Neural progenitor cell (in vitro differentiated cells): ENCODE results near the gene COL20A1. TPM values are rescaled to one million over a fixed set of nuclear protein-coding genes. Genes with fewer than 3 reads are reported as not detected.

Source experiments
- DNase-seq: peaks from one replicate; pipeline ENCODE4 v3.0.0-alpha.2; 2016; ENCODE audit warnings: low spot score
- H2AFZ ChIP-seq: fragments of 200-600 bp; sonication (generic); replicated peaks from 2 replicates; pipeline ENCODE4 v1.6.1; 2016; ENCODE audit warnings: antibody characterized with exemption
- H3F3A ChIP-seq: fragments of 200-600 bp; sonication (generic); 2 replicates; pipeline ENCODE4 v1.6.1; 2016; ENCODE audit warnings: antibody characterized with exemption, low read depth
- H3K27ac ChIP-seq: fragments of 200-600 bp; sonication (generic); 2 replicates; pipeline ENCODE4 v1.5.1; 2016; ENCODE audit warnings: mild to moderate bottlenecking
- H3K27me3 ChIP-seq: fragments of 200-600 bp; sonication (generic); 2 replicates; pipeline ENCODE4 v1.6.1; 2016; ENCODE audit warnings: mild to moderate bottlenecking, moderate library complexity
- H3K36me3 ChIP-seq: fragments of 200-600 bp; sonication (generic); 2 replicates; pipeline ENCODE4 v1.5.1; 2016
- H3K4me1 ChIP-seq: fragments of 200-600 bp; sonication (generic); 2 replicates; pipeline ENCODE4 v1.6.1; 2016; ENCODE audit warnings: mixed run types
- H3K4me2 ChIP-seq: fragments of 200-600 bp; sonication (generic); 2 replicates; pipeline ENCODE4 v1.6.1; 2016
- H3K4me3 ChIP-seq: fragments of 200-600 bp; sonication (generic); 2 replicates; pipeline ENCODE4 v1.5.1; 2016
- H3K79me2 ChIP-seq: fragments of 200-600 bp; sonication (generic); 2 replicates; pipeline ENCODE4 v1.6.1; 2016; ENCODE audit warnings: low read depth
- H3K9ac ChIP-seq: fragments of 200-600 bp; sonication (generic); 2 replicates; pipeline ENCODE4 v1.6.1; 2016
- H3K9me3 ChIP-seq: fragments of 200-600 bp; sonication (generic); 2 replicates; pipeline ENCODE4 v1.5.1; 2016; ENCODE audit warnings: low read depth
- H4K20me1 ChIP-seq: fragments of 200-600 bp; sonication (generic); 2 replicates; pipeline ENCODE4 v1.6.1; 2016; ENCODE audit warnings: low read depth
- H3K27ac Mint-ChIP-seq: 3 replicates; pipeline ENCODE4 v1.8.0; 2021; ENCODE audit warnings: mixed read lengths
- H3K27me3 Mint-ChIP-seq: 2 replicates; pipeline ENCODE4 v1.8.0; 2022; ENCODE audit warnings: low read depth, mild to moderate bottlenecking, inconsistent platforms, moderate library complexity, mixed read lengths; ENCODE audit not compliant: insufficient read depth
- H3K36me3 Mint-ChIP-seq: 3 replicates; pipeline ENCODE4 v1.8.0; 2021; ENCODE audit warnings: mixed read lengths
- H3K4me1 Mint-ChIP-seq: 3 replicates; pipeline ENCODE4 v1.8.0; 2021; ENCODE audit warnings: mixed read lengths
- H3K4me3 Mint-ChIP-seq: 3 replicates; pipeline ENCODE4 v1.8.0; 2021; ENCODE audit warnings: mild to moderate bottlenecking, moderate library complexity, mixed read lengths
- H3K9me3 Mint-ChIP-seq: 3 replicates; pipeline ENCODE4 v1.8.0; 2020; ENCODE audit warnings: mixed read lengths
- CTCF ChIP-seq: fragments of 200-600 bp; sonication (generic); IDR thresholded peaks from 2 replicates; pipeline ENCODE4 v1.5.1; 2017; ENCODE audit warnings: antibody characterized with exemption, mild to moderate bottlenecking
- EZH2 ChIP-seq: fragments of 200-600 bp; sonication (generic); IDR thresholded peaks from 2 replicates; pipeline ENCODE4 v1.6.1; 2017; ENCODE audit warnings: antibody characterized with exemption, mild to moderate bottlenecking, moderate library complexity
- EZH2phosphoT487 ChIP-seq: fragments of 200-600 bp; sonication (generic); IDR thresholded peaks from 2 replicates; pipeline ENCODE4 v1.6.1; 2017; ENCODE audit warnings: antibody characterized with exemption
- total RNA-seq: library from RNA; depleted of rRNA; stranded (reverse); fragments of >200 nt; gene quantifications from 2 replicates; pipeline ENCODE4 v1.2.3, GENCODE V29; 2015; ENCODE audit warnings: low replicate concordance

Gene COL20A1
- total RNA-seq, 1 donor from 2014 or later = 0.37 TPM

- Histone ChIP-seq H3K4me2 (peak within 1 kb of the TSS; percentile 99), H3F3A (no peaks in the 10 kb centered on the region), H4K20me1 (peaks cover 36% of the 10 kb centered on the region), H3K9me3 (no peaks in the 10 kb centered on the region), H3K27ac (no peak within 1 kb of the TSS), H3K9ac (peak within 1 kb of the TSS; percentile 94), H3K36me3 (no peaks in the 10 kb centered on the region), H2AFZ (peak within 1 kb of the TSS; percentile 74), H3K4me3 (peak within 1 kb of the TSS; percentile 94), H3K79me2 (peaks cover 42% of the 10 kb centered on the region), H3K27me3 (no peaks in the 10 kb centered on the region), H3K4me1 (peaks cover 13% of the 10 kb centered on the region)
- peak; percentile 97 for DNase-seq
- Mint-ChIP-seq H3K4me1 (peaks cover 37% of the 10 kb centered on the region), H3K9me3 (peaks cover 2% of the 10 kb centered on the region), H3K36me3 (peaks cover 7% of the 10 kb centered on the region), H3K27ac (peak within 1 kb of the TSS; percentile 74), H3K4me3 (peak within 1 kb of the TSS; percentile 95), H3K27me3 (peaks cover 10% of the 10 kb centered on the region)
- no peak for TF ChIP-seq EZH2
- TF ChIP-seq EZH2phosphoT487 = no peak
- TF ChIP-seq CTCF = no peak
Measured at GRCh38 chr20:63272105-63273058, 20.6 kb upstream of the COL20A1 start, which contains the start of gene ARFGAP1. ARFGAP1 (plus strand) TSS chr20:63272813; CDS start chr20:63275581, 2,768 bp downstream.

- peaks cover 13% of the 10 kb centered on the region for H3K4me1 ChIP-seq
- H3K4me1 Mint-ChIP-seq = peaks cover 31% of the 10 kb centered on the region
- no peak for DNase-seq
- peaks cover 42% of the 10 kb centered on the region for H3K79me2 ChIP-seq
- peak overlapping the region; percentile 94 for H3K9ac ChIP-seq
- peaks cover 5% of the 10 kb centered on the region for H3K27me3 Mint-ChIP-seq
- H3F3A ChIP-seq = no peaks in the 10 kb centered on the region
- peaks cover 7% of the 10 kb centered on the region for H3K36me3 Mint-ChIP-seq
- peak overlapping the region; percentile 94 for H3K4me3 ChIP-seq
- peak overlapping the region; percentile 74 for H3K27ac Mint-ChIP-seq
- peak overlapping the region; percentile 99 for H3K4me2 ChIP-seq
- H3K9me3 Mint-ChIP-seq = peaks cover 2% of the 10 kb centered on the region
- no peak for TF ChIP-seq EZH2phosphoT487
- peak overlapping the region; percentile 74 for H2AFZ ChIP-seq
- no peaks in the 10 kb centered on the region for H3K36me3 ChIP-seq
- H4K20me1 ChIP-seq = peaks cover 36% of the 10 kb centered on the region
- H3K4me3 Mint-ChIP-seq = peak overlapping the region; percentile 95
- no peaks in the 10 kb centered on the region for H3K27me3 ChIP-seq
- no peaks in the 10 kb centered on the region for H3K9me3 ChIP-seq
- H3K27ac ChIP-seq = no peak overlapping the region
Measured at GRCh38 chr20:63273059-63273579, 19.9 kb upstream of the COL20A1 start.

GRCh38 chr20:63273635-63274380 lies 19.2 kb upstream of the COL20A1 start:
- Mint-ChIP-seq H3K9me3 (peaks cover 2% of the 10 kb centered on the region), H3K27me3 (peaks cover 3% of the 10 kb centered on the region), H3K4me3 (peak overlapping the region; percentile 95), H3K36me3 (peaks cover 7% of the 10 kb centered on the region), H3K27ac (peak overlapping the region; percentile 74), H3K4me1 (peaks cover 25% of the 10 kb centered on the region)
- Histone ChIP-seq H3K9me3 (no peaks in the 10 kb centered on the region), H4K20me1 (peaks cover 36% of the 10 kb centered on the region), H2AFZ (no peak overlapping the region), H3K36me3 (no peaks in the 10 kb centered on the region), H3F3A (no peaks in the 10 kb centered on the region), H3K4me1 (peaks cover 13% of the 10 kb centered on the region), H3K9ac (peak overlapping the region; percentile 94), H3K4me2 (peak overlapping the region; percentile 99), H3K27me3 (no peaks in the 10 kb centered on the region), H3K79me2 (peaks cover 42% of the 10 kb centered on the region), H3K4me3 (peak overlapping the region; percentile 94), H3K27ac (no peak overlapping the region)
- TF ChIP-seq EZH2 (no peak), EZH2phosphoT487 (no peak), CTCF (no peak)
- peak; percentile 28 for DNase-seq
